Neural progenitor cell (in vitro differentiated cells): ENCODE measurements around the gene PTH2R.

Experiments
- EZH2 ChIP-seq: fragments of 200-600 bp; sonication (generic); IDR thresholded peaks from 2 replicates; pipeline ENCODE4 v1.6.1; 2017; ENCODE audit warnings: antibody characterized with exemption, mild to moderate bottlenecking, moderate library complexity
- TF ChIP-seq, protein P1 (sequence below): fragments of 200-600 bp; sonication (generic); IDR thresholded peaks from 2 replicates; pipeline ENCODE4 v1.5.1; 2017; ENCODE audit warnings: antibody characterized with exemption, mild to moderate bottlenecking

DNA sequence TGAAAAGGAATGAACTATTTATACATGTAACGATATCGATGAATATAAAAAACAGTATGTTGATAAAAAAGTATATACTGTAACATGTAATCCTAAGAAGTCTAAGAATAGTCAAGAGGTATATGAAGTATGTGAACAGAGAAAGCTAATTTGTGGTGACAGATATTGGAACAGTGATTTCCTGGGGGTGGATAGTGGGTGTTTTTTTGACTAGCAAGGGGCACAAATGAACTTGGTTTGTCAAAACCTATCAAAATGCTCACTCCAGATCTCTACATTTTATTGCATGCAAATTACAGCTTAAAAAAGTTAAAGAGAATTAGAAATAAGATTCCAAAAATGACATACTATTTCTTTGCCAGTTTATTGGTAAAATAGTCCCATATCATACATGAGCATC is 35.4 kb downstream of the PTH2R start:
- TF ChIP-seq, protein P1, sequence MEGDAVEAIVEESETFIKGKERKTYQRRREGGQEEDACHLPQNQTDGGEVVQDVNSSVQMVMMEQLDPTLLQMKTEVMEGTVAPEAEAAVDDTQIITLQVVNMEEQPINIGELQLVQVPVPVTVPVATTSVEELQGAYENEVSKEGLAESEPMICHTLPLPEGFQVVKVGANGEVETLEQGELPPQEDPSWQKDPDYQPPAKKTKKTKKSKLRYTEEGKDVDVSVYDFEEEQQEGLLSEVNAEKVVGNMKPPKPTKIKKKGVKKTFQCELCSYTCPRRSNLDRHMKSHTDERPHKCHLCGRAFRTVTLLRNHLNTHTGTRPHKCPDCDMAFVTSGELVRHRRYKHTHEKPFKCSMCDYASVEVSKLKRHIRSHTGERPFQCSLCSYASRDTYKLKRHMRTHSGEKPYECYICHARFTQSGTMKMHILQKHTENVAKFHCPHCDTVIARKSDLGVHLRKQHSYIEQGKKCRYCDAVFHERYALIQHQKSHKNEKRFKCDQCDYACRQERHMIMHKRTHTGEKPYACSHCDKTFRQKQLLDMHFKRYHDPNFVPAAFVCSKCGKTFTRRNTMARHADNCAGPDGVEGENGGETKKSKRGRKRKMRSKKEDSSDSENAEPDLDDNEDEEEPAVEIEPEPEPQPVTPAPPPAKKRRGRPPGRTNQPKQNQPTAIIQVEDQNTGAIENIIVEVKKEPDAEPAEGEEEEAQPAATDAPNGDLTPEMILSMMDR: no peak
- TF ChIP-seq EZH2: no peak
